Loucy (cell line): ENCODE data around the gene C1QL2.

Source experiments
- H2AFZ ChIP-seq: fragments of 200-600 bp; sonication (generic); 2 replicates; pipeline ENCODE4 v1.6.0; 2016; ENCODE audit warnings: antibody characterized with exemption, mild to moderate bottlenecking, low read length, moderate library complexity
- H3F3A ChIP-seq: fragments of 200-600 bp; 2 replicates; pipeline ENCODE4 v1.6.0; 2016; ENCODE audit warnings: antibody characterized with exemption, low read depth, mild to moderate bottlenecking
- H3K27me3 ChIP-seq: fragments of 200-600 bp; sonication (generic); 2 replicates; pipeline ENCODE4 v1.6.1; 2014; ENCODE audit warnings: low read length, mild to moderate bottlenecking; ENCODE audit not compliant: insufficient read depth, poor library complexity, severe bottlenecking
- H3K36me3 ChIP-seq: fragments of 200-600 bp; sonication (generic); 2 replicates; pipeline ENCODE4 v1.6.1; 2016; ENCODE audit warnings: low read length; ENCODE audit not compliant: insufficient read depth
- H3K4me1 ChIP-seq: fragments of 200-600 bp; sonication (generic); 2 replicates; pipeline ENCODE4 v1.5.1; 2014; ENCODE audit warnings: low read length, mild to moderate bottlenecking; ENCODE audit not compliant: insufficient read depth, poor library complexity, severe bottlenecking
- H3K4me2 ChIP-seq: fragments of 200-600 bp; sonication (generic); 2 replicates; pipeline ENCODE4 v1.6.0; 2014; ENCODE audit warnings: antibody characterized with exemption, low read length, low read depth, mild to moderate bottlenecking; ENCODE audit not compliant: poor library complexity, severe bottlenecking
- H3K4me3 ChIP-seq: fragments of 200-600 bp; sonication (generic); 2 replicates; pipeline ENCODE4 v1.5.1; 2014; ENCODE audit warnings: low read length, mild to moderate bottlenecking, mixed read lengths; ENCODE audit not compliant: poor library complexity, severe bottlenecking
- H3K79me2 ChIP-seq: fragments of 200-600 bp; sonication (generic); 2 replicates; pipeline ENCODE4 v1.6.1; 2014; ENCODE audit warnings: low read length; ENCODE audit not compliant: insufficient read depth
- H3K9ac ChIP-seq: fragments of 200-600 bp; sonication (generic); 2 replicates; pipeline ENCODE4 v1.6.0; 2014; ENCODE audit warnings: mild to moderate bottlenecking, low read depth, low read length, moderate library complexity; ENCODE audit not compliant: poor library complexity, severe bottlenecking
- H3K9me2 ChIP-seq: fragments of 200-600 bp; sonication (generic); replicated peaks from 2 replicates; pipeline ENCODE4 v1.6.1; 2016; ENCODE audit warnings: low read depth, low read length, mixed read lengths
- H3K9me3 ChIP-seq: fragments of 200-600 bp; sonication (generic); 2 replicates; pipeline ENCODE4 v1.6.1; 2014; ENCODE audit warnings: mild to moderate bottlenecking, antibody characterized with exemption, low read length, low read depth; ENCODE audit not compliant: insufficient read depth
- H4K20me1 ChIP-seq: fragments of 200-600 bp; sonication (generic); 2 replicates; pipeline ENCODE4 v1.6.0; 2014; ENCODE audit warnings: antibody characterized with exemption, low read length, mild to moderate bottlenecking; ENCODE audit not compliant: insufficient read depth, poor library complexity, severe bottlenecking
- EZH2phosphoT487 ChIP-seq: fragments of 200-600 bp; IDR thresholded peaks from 2 replicates; pipeline ENCODE4 v1.6.1; 2018; ENCODE audit warnings: antibody characterized with exemption, mild to moderate bottlenecking, moderate library complexity, borderline replicate concordance
- TF ChIP-seq, protein P1 (sequence below): fragments of 200-600 bp; sonication (generic); conservative IDR thresholded peaks from 2 replicates; pipeline ENCODE4 v1.5.1; 2014; ENCODE audit warnings: mild to moderate bottlenecking, antibody characterized with exemption, low read length

Gene C1QL2

DNA sequence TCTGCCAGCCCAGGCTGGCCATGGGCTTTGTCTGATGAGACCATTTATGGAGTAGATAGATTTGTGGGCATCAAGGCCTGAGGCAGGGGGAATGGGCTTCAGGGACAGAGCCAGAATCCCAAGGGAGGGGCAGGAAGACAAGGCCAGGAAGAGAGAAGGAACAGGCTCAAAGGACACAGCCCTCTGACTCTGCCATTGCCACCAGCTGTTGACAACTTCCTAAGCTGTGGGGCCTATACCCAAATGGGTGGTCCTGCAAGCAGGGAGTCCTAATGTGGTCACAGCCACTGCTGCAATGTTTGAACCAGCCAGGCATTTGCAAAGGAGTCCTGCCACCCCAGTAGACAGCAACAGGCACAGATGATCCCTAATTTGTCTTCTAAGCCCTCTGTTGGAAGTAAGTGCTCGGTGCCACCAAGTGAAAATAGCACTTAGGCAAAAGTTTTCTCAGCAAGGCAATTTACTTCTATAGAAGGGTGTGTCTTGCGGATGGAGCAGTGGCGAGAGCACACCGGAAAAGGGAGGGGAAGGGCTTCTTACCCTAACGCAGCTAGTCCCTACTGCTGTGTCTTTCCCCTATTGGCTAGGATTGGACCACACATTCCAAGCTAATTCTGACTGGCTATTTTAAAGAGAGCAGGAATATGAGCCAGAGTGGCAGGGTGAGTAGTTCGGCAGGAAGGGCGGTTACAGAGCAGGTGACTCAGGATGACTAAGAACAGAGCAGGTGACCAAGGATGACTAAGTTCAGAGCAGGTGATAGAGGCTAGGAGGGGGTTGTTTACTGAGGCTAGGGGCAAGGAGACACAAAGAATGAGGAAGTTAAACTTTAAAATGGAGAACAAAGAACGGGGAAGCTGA, 47.2 kb downstream of the C1QL2 start:
- no peak overlapping the region for H3K4me3 ChIP-seq

DNA sequence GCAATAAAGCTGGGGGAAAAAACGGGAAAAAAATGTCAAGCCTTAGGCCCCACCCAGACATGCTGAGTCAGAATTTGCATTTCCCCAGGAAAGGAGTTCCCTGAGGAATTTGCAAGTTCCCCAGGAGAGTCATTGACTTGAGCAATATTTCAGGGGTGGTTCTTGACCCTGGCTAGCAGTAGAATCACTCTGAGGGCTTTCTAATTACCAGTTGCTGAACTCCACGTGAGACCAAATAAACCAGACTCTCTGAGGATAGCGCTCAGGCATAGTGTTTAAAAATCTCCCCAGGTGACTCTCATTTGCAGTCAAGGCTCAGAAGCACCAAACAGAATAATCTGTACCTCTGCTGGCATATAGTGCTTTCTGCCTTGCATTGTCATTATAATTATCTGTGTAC, 48.7 kb downstream of the C1QL2 start:
- Histone ChIP-seq H3K4me2 (no peak overlapping the region), H3K27me3 (no peaks in the 10 kb centered on the region), H3K36me3 (no peaks in the 10 kb centered on the region), H3F3A (no peaks in the 10 kb centered on the region), H3K79me2 (no peaks in the 10 kb centered on the region), H3K9me2 (no peaks in the 10 kb centered on the region), H3K9me3 (no peaks in the 10 kb centered on the region), H3K4me3 (no peak overlapping the region), H2AFZ (no peak overlapping the region), H4K20me1 (no peaks in the 10 kb centered on the region), H3K9ac (no peak overlapping the region), H3K4me1 (no peaks in the 10 kb centered on the region)
- TF ChIP-seq, protein P1, sequence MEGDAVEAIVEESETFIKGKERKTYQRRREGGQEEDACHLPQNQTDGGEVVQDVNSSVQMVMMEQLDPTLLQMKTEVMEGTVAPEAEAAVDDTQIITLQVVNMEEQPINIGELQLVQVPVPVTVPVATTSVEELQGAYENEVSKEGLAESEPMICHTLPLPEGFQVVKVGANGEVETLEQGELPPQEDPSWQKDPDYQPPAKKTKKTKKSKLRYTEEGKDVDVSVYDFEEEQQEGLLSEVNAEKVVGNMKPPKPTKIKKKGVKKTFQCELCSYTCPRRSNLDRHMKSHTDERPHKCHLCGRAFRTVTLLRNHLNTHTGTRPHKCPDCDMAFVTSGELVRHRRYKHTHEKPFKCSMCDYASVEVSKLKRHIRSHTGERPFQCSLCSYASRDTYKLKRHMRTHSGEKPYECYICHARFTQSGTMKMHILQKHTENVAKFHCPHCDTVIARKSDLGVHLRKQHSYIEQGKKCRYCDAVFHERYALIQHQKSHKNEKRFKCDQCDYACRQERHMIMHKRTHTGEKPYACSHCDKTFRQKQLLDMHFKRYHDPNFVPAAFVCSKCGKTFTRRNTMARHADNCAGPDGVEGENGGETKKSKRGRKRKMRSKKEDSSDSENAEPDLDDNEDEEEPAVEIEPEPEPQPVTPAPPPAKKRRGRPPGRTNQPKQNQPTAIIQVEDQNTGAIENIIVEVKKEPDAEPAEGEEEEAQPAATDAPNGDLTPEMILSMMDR: no peak
- no peak for TF ChIP-seq EZH2phosphoT487

More for the DNA sequence above, 47.2 kb downstream of the C1QL2 start:
- no peaks in the 10 kb centered on the region for H3K4me1 ChIP-seq
- H3F3A ChIP-seq: no peaks in the 10 kb centered on the region
- H4K20me1 ChIP-seq: no peaks in the 10 kb centered on the region
- no peak for TF ChIP-seq EZH2phosphoT487
- TF ChIP-seq, protein P1: no peak
- H2AFZ ChIP-seq: no peak overlapping the region
- H3K9me2 ChIP-seq: no peaks in the 10 kb centered on the region
- H3K9me3 ChIP-seq: no peaks in the 10 kb centered on the region
- H3K36me3 ChIP-seq: no peaks in the 10 kb centered on the region
- no peak overlapping the region for H3K9ac ChIP-seq
- no peak overlapping the region for H3K4me2 ChIP-seq
- H3K27me3 ChIP-seq: no peaks in the 10 kb centered on the region
- H3K79me2 ChIP-seq: no peaks in the 10 kb centered on the region

GRCh38 chr2:119108186-119108585, 50.4 kb downstream of the C1QL2 start:
- H3K36me3 ChIP-seq: no peaks in the 10 kb centered on the region
- no peak overlapping the region for H3K4me3 ChIP-seq
- H4K20me1 ChIP-seq: no peaks in the 10 kb centered on the region
- no peaks in the 10 kb centered on the region for H3K27me3 ChIP-seq
- H3K9me3 ChIP-seq: no peaks in the 10 kb centered on the region
- no peak overlapping the region for H3K4me2 ChIP-seq
- no peaks in the 10 kb centered on the region for H3F3A ChIP-seq
- H3K79me2 ChIP-seq: no peaks in the 10 kb centered on the region
- TF ChIP-seq, protein P1: no peak
- no peak for TF ChIP-seq EZH2phosphoT487
- H2AFZ ChIP-seq: no peak overlapping the region
- H3K9me2 ChIP-seq: no peaks in the 10 kb centered on the region
- H3K4me1 ChIP-seq: no peaks in the 10 kb centered on the region
- H3K9ac ChIP-seq: no peak overlapping the region
